Gastroesophageal sphincter (tissue), 3 donors: ENCODE data around the gene GABARAP.

ENCODE experiments used
- POLR2AphosphoS5 ChIP-seq: sonication (generic); formaldehyde crosslinking; IDR thresholded peaks from one replicate; pipeline ENCODE4 v1.6.1; 2017; ENCODE audit warnings: antibody characterized with exemption
- TF ChIP-seq, protein P1 (sequence below), 4 experiments: fragments of 200-600 bp in 2 of 4; fragments of 450-650 bp in 2 of 4; sonication (generic) in 1 of 4; IDR thresholded peaks; one replicate each; pipeline ENCODE4 v1.5.1; 2017 to 2019; ENCODE audit warnings: antibody characterized with exemption in 4 of 4, mild to moderate bottlenecking in 2 of 4, moderate library complexity in 2 of 4

DNA sequence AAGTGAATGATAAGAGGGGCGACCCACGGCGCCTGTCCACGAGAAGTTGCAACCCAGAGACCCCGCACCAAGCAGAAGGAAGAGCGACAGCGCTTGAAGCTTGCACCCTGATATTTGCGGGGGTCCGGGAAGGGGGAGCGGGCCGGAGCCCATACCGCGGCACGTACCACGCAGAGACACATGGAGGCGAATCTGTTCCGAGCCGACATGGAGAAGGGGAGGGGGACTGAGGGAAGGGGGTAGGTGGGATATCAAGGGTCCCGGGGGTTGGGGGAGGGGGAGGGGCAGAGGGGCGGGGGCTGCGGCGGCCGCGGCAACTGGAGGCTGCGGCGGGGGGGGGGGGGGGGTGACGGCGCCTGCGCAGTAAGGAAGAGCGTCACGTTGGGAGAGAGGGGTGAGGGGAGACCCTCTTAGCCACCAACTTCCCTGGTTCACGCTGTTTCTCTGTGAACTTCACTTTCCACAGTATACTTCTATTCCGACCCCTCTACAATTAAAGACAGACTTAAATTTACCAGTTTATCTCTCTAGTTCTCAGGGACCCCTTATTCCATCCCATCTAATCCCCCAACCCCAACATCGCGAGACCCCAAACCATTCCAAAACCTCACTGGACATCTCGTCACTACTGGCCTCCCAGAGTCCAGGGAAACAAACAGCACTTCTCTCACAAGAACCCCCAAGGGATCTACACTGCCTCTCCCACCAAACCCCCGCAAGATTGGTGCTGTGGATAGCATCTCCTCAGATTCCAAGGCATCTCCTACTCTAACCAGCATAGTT is 30.6 kb downstream of the GABARAP start:
- TF ChIP-seq, protein P1, sequence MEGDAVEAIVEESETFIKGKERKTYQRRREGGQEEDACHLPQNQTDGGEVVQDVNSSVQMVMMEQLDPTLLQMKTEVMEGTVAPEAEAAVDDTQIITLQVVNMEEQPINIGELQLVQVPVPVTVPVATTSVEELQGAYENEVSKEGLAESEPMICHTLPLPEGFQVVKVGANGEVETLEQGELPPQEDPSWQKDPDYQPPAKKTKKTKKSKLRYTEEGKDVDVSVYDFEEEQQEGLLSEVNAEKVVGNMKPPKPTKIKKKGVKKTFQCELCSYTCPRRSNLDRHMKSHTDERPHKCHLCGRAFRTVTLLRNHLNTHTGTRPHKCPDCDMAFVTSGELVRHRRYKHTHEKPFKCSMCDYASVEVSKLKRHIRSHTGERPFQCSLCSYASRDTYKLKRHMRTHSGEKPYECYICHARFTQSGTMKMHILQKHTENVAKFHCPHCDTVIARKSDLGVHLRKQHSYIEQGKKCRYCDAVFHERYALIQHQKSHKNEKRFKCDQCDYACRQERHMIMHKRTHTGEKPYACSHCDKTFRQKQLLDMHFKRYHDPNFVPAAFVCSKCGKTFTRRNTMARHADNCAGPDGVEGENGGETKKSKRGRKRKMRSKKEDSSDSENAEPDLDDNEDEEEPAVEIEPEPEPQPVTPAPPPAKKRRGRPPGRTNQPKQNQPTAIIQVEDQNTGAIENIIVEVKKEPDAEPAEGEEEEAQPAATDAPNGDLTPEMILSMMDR (IDR thresholded peaks at IDR 0.05): no peak
- TF ChIP-seq POLR2AphosphoS5: no peak
